ENCODE results near the gene MGST2.

DNA sequence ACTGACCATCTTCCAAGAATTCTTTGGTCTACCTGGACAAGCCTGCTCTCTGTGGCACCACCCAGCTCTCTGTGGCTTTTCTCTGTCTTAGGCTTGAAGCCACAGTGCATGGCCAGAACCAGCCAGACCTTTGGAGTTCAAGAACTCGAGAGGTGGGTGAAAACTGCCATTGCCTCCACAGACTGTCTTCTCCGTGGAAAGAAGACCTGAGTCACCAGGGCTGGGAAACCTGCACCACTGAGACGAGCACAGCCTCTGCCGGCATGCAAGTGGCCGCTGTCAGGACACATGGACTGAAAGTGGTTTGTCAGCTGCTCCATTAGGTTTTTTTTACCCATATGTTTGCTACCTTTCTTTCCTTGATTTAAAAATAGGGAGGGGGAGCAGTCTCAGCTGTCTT is 74.5 kb downstream of the MGST2 start:
- no peak for TF ChIP-seq CTCF (IDR thresholded peaks at IDR 0.05 in 2 of 3, conservative IDR thresholded peaks at IDR 0.05 in 1 of 3; ENCODE audit: control insufficient read depth in 2 of 3, extremely low read depth in 1 of 3, insufficient read depth in 1 of 3, low read depth in 3 of 3, low read length in 3 of 3)
- no peak for TF ChIP-seq GABPA (IDR thresholded peaks at IDR 0.05; ENCODE audit: low read depth)
- TF ChIP-seq POLR2A (IDR thresholded peaks at IDR 0.05; ENCODE audit: low read depth, low read length): no peak
- TF ChIP-seq ZNF274 (IDR thresholded peaks at IDR 0.05; ENCODE audit: insufficient read depth, insufficient read length): no peak
- no peak for TF ChIP-seq RELA (IDR thresholded peaks at IDR 0.05; ENCODE audit: borderline replicate concordance, partially characterized antibody)
- no peak for TF ChIP-seq RFX5 (IDR thresholded peaks at IDR 0.05; ENCODE audit: low read depth, low read length)
- TF ChIP-seq, protein P1, sequence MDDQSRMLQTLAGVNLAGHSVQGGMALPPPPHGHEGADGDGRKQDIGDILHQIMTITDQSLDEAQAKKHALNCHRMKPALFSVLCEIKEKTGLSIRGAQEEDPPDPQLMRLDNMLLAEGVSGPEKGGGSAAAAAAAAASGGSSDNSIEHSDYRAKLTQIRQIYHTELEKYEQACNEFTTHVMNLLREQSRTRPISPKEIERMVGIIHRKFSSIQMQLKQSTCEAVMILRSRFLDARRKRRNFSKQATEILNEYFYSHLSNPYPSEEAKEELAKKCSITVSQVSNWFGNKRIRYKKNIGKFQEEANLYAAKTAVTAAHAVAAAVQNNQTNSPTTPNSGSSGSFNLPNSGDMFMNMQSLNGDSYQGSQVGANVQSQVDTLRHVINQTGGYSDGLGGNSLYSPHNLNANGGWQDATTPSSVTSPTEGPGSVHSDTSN (IDR thresholded peaks at IDR 0.05; ENCODE audit: insufficient replicate concordance, low read depth, low read length): no peak
- no peak for TF ChIP-seq PAX5 (IDR thresholded peaks at IDR 0.05; ENCODE audit: borderline replicate concordance, low read depth, low read length)
- TF ChIP-seq KAT2A (conservative IDR thresholded peaks at IDR 0.05; ENCODE audit: control insufficient read depth, low read depth, low read length): no peak
- no peak for TF ChIP-seq RAD21 (IDR thresholded peaks at IDR 0.05; ENCODE audit: insufficient read depth, low read depth, low read length)
- no peak for TF ChIP-seq FOXM1 (IDR thresholded peaks at IDR 0.05; ENCODE audit: low read depth, low read length)
- TF ChIP-seq NR2C2 (IDR thresholded peaks at IDR 0.05; ENCODE audit: borderline replicate concordance, control insufficient read depth, insufficient read length, low read depth): no peak
- TF ChIP-seq RCOR1 (conservative IDR thresholded peaks at IDR 0.05; ENCODE audit: low read depth, low read length): no peak
- no peak for TF ChIP-seq BCL11A (IDR thresholded peaks at IDR 0.05; ENCODE audit: low read depth, low read length)
